GM10248 (cell line): ENCODE measurements around the gene MC1R.

Experiments used
- CTCF ChIA-PET: fragments of 300-600 bp; sonication (Branson Sonifier 250); formaldehyde crosslinking; extraction: SDS; loops from one replicate; lab custom pipeline; 2021; ENCODE audit warnings: antibody characterized with exemption; lab: Yijun Ruan, JAX
- POLR2A ChIA-PET: fragments of 350-650 bp; sonication (Branson Sonifier 250); formaldehyde crosslinking; extraction: SDS; loops from one replicate; lab custom pipeline; 2020; ENCODE audit warnings: antibody characterized with exemption; lab: Yijun Ruan, JAX
- DNase-seq: peaks from one replicate; pipeline ENCODE4 v3.0.0; 2012; ENCODE audit errors: extremely low spot score
- TF ChIP-seq, protein P1 (sequence below): IDR thresholded peaks from 2 replicates; pipeline ENCODE4 v1.5.1; 2012; ENCODE audit warnings: mild to moderate bottlenecking, low read depth; ENCODE audit errors: extremely low read depth, missing control alignments, control extremely low read depth

MC1R gene

GRCh38 chr16:89945654-89946053 is 27.0 kb downstream of the MC1R start:
- POLR2A ChIA-PET = no interaction called here
- DNase-seq = no peak
- TF ChIP-seq, protein P1, sequence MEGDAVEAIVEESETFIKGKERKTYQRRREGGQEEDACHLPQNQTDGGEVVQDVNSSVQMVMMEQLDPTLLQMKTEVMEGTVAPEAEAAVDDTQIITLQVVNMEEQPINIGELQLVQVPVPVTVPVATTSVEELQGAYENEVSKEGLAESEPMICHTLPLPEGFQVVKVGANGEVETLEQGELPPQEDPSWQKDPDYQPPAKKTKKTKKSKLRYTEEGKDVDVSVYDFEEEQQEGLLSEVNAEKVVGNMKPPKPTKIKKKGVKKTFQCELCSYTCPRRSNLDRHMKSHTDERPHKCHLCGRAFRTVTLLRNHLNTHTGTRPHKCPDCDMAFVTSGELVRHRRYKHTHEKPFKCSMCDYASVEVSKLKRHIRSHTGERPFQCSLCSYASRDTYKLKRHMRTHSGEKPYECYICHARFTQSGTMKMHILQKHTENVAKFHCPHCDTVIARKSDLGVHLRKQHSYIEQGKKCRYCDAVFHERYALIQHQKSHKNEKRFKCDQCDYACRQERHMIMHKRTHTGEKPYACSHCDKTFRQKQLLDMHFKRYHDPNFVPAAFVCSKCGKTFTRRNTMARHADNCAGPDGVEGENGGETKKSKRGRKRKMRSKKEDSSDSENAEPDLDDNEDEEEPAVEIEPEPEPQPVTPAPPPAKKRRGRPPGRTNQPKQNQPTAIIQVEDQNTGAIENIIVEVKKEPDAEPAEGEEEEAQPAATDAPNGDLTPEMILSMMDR = no peak
- CTCF ChIA-PET = no interaction called here

GRCh38 chr16:89946515-89946914 is 27.9 kb downstream of the MC1R start:
- TF ChIP-seq, protein P1 = no peak
- CTCF ChIA-PET = no interaction called here
- POLR2A ChIA-PET = interaction anchor here (0.6 kb wide), 1 partner anchor 73 kb away, joined by 4 read pairs; the partner anchor contains the start of gene TCF25
- DNase-seq = no peak

DNA sequence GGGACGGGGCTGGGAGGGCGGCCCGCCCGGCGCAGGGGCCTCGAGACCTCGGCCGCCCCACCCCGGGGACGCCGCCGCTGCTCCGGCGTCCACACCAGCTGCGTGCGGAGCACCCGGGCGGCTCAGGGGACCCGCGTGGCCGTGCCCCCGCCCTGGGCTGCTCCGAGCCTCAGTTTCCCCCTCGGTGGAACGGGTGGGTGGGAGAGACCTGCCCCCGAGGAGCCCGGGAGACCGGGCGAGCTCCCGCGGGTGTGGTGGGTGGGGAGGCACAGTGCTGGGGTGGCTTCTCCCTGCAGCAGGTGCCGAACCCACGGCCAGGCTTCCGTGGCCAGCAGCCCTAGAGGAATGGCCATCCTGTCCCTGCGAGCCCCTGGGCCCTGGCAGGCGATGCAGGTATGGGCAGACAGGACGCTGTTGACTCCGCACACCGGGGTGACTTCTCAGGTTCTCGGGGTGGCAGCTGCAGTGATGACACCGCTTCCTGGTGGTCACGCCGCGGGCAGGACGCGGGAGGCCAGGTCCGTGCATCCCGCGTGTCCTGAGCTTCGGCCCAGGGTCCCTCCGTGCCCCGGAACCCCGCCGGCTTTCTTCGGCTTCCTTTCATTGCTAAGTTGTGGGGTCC is 30.6 kb downstream of the MC1R start:
- DNase-seq = no peak
- ChIA-PET CTCF (interaction anchor here (0.7 to 3.4 kb wide), 8 partner anchors 8 to 69 kb away, joined by 3 to 15 read pairs (median 4); no protein-coding TSS in a partner anchor), POLR2A (no interaction called here)
- TF ChIP-seq, protein P1 = no peak

DNA sequence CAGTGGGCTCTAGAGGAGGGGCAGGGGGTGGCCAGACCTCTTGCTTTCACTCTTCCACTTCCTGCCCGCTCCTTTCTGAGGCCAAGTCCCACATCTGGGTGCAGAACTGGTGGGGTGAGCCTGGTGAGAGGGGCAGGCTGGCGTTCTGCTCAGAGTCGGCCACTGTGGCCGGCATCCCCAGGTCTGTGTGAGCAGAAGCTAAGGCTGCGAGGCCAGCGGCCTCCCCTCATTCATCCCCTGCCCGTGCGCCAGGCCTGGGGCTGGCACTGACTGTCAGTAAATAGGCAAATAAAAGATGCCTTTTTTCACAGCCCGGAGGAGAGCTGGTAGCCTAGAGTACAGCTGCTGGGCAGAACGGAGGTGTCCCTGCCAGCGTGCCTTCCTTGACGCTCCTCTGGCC is 31.1 kb downstream of the MC1R start:
- TF ChIP-seq, protein P1 = no peak
- ChIA-PET POLR2A (no interaction called here), CTCF (interaction anchor here (0.7 to 3.4 kb wide), 8 partner anchors 8 to 68 kb away, joined by 3 to 15 read pairs (median 4); no protein-coding TSS in a partner anchor)
- no peak for DNase-seq

GRCh38 chr16:89951509-89951908 is 32.8 kb downstream of the MC1R start:
- CTCF ChIA-PET = interaction anchor here (1.0 to 3.4 kb wide), 2 partner anchors 11 to 91 kb away, joined by 3 to 15 read pairs; no protein-coding TSS in a partner anchor
- TF ChIP-seq, protein P1 = no peak
- POLR2A ChIA-PET = no interaction called here
- no peak for DNase-seq

GRCh38 chr16:89952049-89952448 is 33.4 kb downstream of the MC1R start:
- POLR2A ChIA-PET = no interaction called here
- CTCF ChIA-PET = interaction anchor here (1.0 to 3.4 kb wide), 2 partner anchors 12 to 91 kb away, joined by 3 to 15 read pairs; no protein-coding TSS in a partner anchor
- TF ChIP-seq, protein P1 = no peak
- no peak for DNase-seq
